B cell (primary cell): ENCODE data around the gene SLC25A29.

ENCODE experiments used
- EZH2 ChIP-seq: IDR thresholded peaks from 2 replicates; pipeline ENCODE4 v1.6.1; 2012; ENCODE audit warnings: borderline replicate concordance, low read depth, mild to moderate bottlenecking, moderate library complexity, low read length; ENCODE audit not compliant: insufficient read depth, poor library complexity, severe bottlenecking
- TF ChIP-seq, protein P1 (sequence below): fragments of 200-600 bp; IDR thresholded peaks from one replicate; pipeline ENCODE4 v1.8.0; 2022; ENCODE audit warnings: antibody characterized with exemption, mild to moderate bottlenecking

DNA sequence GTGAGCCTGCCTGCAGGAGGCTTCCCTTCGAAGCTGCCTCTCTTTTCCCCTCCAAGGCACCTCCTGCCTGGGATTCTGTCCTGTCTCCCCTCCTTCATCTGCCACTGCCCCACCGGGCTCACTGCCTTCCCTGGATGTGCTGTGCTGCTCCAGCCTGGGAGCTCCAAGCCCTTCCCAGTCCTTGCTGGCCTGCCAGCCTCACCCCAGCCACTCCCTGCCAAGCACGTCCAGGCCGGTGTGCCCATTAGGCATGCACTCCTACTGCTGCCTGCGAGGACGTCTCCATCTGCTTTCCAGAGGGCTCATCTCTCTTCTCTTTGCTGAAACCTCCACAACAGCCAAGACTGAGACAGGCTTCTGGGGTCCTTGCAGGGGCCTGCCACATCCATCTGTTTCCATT is 8.5 kb upstream of the SLC25A29 start:
- TF ChIP-seq, protein P1, sequence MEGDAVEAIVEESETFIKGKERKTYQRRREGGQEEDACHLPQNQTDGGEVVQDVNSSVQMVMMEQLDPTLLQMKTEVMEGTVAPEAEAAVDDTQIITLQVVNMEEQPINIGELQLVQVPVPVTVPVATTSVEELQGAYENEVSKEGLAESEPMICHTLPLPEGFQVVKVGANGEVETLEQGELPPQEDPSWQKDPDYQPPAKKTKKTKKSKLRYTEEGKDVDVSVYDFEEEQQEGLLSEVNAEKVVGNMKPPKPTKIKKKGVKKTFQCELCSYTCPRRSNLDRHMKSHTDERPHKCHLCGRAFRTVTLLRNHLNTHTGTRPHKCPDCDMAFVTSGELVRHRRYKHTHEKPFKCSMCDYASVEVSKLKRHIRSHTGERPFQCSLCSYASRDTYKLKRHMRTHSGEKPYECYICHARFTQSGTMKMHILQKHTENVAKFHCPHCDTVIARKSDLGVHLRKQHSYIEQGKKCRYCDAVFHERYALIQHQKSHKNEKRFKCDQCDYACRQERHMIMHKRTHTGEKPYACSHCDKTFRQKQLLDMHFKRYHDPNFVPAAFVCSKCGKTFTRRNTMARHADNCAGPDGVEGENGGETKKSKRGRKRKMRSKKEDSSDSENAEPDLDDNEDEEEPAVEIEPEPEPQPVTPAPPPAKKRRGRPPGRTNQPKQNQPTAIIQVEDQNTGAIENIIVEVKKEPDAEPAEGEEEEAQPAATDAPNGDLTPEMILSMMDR: no peak
- TF ChIP-seq EZH2: no peak
